ENCODE results near the gene DSG3.

DNA sequence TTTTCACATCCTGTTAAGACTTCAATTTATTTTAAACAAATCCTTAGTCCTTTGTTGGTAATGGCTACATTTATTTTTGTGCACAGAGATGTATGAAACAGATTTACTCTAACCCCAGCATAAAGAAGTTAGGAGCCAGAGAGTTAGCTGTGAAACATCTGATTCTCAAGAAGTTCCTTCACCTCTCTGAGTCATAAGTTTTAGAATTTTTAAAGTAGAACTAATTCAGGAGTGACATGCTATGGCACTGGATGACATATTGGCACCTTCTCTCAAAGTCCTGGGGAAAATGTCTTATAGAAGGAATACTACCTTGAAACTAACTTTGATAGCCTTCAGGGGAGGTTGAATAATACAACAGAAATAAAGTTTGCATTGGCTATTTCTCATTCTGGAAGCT, 44.0 kb downstream of the DSG3 start:
- no peak for TF ChIP-seq FOXM1 (IDR thresholded peaks at IDR 0.05; ENCODE audit: borderline replicate concordance)
- no peak for TF ChIP-seq NFRKB (IDR thresholded peaks at IDR 0.05)
- TF ChIP-seq TARDBP (IDR thresholded peaks at IDR 0.05) = no peak
- no peak for TF ChIP-seq ARNT (IDR thresholded peaks at IDR 0.05)
- TF ChIP-seq ELF4 (IDR thresholded peaks at IDR 0.05) = no peak
- TF ChIP-seq, protein P1, sequence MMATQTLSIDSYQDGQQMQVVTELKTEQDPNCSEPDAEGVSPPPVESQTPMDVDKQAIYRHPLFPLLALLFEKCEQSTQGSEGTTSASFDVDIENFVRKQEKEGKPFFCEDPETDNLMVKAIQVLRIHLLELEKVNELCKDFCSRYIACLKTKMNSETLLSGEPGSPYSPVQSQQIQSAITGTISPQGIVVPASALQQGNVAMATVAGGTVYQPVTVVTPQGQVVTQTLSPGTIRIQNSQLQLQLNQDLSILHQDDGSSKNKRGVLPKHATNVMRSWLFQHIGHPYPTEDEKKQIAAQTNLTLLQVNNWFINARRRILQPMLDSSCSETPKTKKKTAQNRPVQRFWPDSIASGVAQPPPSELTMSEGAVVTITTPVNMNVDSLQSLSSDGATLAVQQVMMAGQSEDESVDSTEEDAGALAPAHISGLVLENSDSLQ (IDR thresholded peaks at IDR 0.05) = no peak
- no peak for TF ChIP-seq FOXK2 (IDR thresholded peaks at IDR 0.05)
- no peak for TF ChIP-seq HDGF (IDR thresholded peaks at IDR 0.05; ENCODE audit: borderline replicate concordance)
- TF ChIP-seq FOXA1 (IDR thresholded peaks at IDR 0.05) = no peak
